ENCODE data around the gene DDC.

GRCh38 chr7:50502947-50503346, 62.3 kb downstream of the DDC start:
- TF ChIP-seq ATF3 (IDR thresholded peaks at IDR 0.05) (no peak), POLR2AphosphoS5 (IDR thresholded peaks at IDR 0.05; ENCODE audit: low read depth, low read length) (no peak), JUND (IDR thresholded peaks at IDR 0.05) (no peak), CTCF (IDR thresholded peaks at IDR 0.05 in 2 of 3, conservative IDR thresholded peaks at IDR 0.05 in 1 of 3; ENCODE audit: borderline replicate concordance in 1 of 3, insufficient read depth in 1 of 3, low read depth in 2 of 3, low read length in 2 of 3) (no peak), EZH2phosphoT487 (IDR thresholded peaks at IDR 0.05; ENCODE audit: borderline replicate concordance) (no peak), RAD21 (IDR thresholded peaks at IDR 0.05; ENCODE audit: low read depth) (no peak), SRF (IDR thresholded peaks at IDR 0.05; ENCODE audit: low read depth) (no peak), FOSL1 (IDR thresholded peaks at IDR 0.05; ENCODE audit: low read depth) (no peak), EZH2 (IDR thresholded peaks at IDR 0.05) (no peak), POLR2A (IDR thresholded peaks at IDR 0.05; ENCODE audit: borderline replicate concordance, extremely low read depth, insufficient read depth, insufficient read length) (no peak), YY1 (IDR thresholded peaks at IDR 0.05; ENCODE audit: extremely low read depth, insufficient replicate concordance, low read depth, low read length) (no peak)
- TF ChIP-seq, protein P1, sequence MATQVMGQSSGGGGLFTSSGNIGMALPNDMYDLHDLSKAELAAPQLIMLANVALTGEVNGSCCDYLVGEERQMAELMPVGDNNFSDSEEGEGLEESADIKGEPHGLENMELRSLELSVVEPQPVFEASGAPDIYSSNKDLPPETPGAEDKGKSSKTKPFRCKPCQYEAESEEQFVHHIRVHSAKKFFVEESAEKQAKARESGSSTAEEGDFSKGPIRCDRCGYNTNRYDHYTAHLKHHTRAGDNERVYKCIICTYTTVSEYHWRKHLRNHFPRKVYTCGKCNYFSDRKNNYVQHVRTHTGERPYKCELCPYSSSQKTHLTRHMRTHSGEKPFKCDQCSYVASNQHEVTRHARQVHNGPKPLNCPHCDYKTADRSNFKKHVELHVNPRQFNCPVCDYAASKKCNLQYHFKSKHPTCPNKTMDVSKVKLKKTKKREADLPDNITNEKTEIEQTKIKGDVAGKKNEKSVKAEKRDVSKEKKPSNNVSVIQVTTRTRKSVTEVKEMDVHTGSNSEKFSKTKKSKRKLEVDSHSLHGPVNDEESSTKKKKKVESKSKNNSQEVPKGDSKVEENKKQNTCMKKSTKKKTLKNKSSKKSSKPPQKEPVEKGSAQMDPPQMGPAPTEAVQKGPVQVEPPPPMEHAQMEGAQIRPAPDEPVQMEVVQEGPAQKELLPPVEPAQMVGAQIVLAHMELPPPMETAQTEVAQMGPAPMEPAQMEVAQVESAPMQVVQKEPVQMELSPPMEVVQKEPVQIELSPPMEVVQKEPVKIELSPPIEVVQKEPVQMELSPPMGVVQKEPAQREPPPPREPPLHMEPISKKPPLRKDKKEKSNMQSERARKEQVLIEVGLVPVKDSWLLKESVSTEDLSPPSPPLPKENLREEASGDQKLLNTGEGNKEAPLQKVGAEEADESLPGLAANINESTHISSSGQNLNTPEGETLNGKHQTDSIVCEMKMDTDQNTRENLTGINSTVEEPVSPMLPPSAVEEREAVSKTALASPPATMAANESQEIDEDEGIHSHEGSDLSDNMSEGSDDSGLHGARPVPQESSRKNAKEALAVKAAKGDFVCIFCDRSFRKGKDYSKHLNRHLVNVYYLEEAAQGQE (IDR thresholded peaks at IDR 0.05; ENCODE audit: low read depth), result no peak

Measured in HCT116 (cell line).